RWPE1 (cell line): ENCODE data around the gene GABPA.
A peak's percentile ranks its signal among the peaks of the same experiment; 100 is the strongest.
"Not testable (repeated sequence)": the region's sequence is repeated elsewhere in the genome, so short reads cannot be mapped to it uniquely, and the experiment has no call there.

Experiments
- CTCF ChIA-PET: fragments of 350-600 bp; sonication (Branson Sonifier 250); formaldehyde crosslinking; extraction: SDS; loops from one replicate; lab custom pipeline; 2021; lab: Yijun Ruan, JAX
- POLR2A ChIA-PET: fragments of 400-600 bp; formaldehyde crosslinking; extraction: SDS; loops from one replicate; lab custom pipeline; 2020; ENCODE audit warnings: antibody characterized with exemption; ENCODE audit not compliant: low non-redundant PET; lab: Yijun Ruan, JAX
- DNase-seq: peaks from one replicate; pipeline ENCODE4 v3.0.0; 2012; ENCODE audit warnings: low spot score
- H3K27ac ChIP-seq: fragments of 450-650 bp; 2 replicates; pipeline ENCODE4 v1.5.1; 2017
- CTCF ChIP-seq: fragments of 450-650 bp; conservative IDR thresholded peaks from 2 replicates; pipeline ENCODE4 v1.5.1; 2017; ENCODE audit warnings: low read depth, mild to moderate bottlenecking

Gene GABPA

GRCh38 chr21:25767921-25768320, 33.1 kb downstream of the GABPA start:
- POLR2A ChIA-PET, result no interaction called here
- CTCF ChIA-PET, result interaction anchor here (0.5 to 0.9 kb wide), 4 partner anchors 20 to 1050 kb away, joined by 3 read pairs; no protein-coding TSS in a partner anchor
- H3K27ac ChIP-seq, result no peak overlapping the region
- TF ChIP-seq CTCF, result no peak
- DNase-seq, result no peak

DNA sequence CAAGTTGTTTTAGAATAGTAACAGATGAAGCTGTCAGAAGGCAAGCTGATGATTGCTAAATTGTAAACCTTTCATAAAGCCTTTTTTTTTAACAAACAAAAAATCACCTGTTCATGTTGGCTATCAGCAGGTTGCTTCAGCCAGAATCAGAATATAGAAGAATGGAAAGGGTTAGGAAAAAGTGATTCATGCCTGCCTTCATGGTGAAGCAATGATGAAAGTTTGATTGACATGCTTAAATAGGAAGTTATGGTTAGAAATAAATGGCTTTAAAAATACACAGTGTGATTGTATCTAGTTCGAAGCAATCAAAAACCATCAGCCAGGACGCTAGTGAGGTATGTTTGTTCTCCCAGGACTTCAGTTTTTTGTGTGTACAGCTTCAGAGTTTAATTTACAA, 37.9 kb downstream of the GABPA start:
- POLR2A ChIA-PET, result no interaction called here
- peak; percentile 10 for DNase-seq
- CTCF ChIA-PET, result interaction anchor here (0.6 kb wide), 1 partner anchor 918 kb away, joined by 3 read pairs; no protein-coding TSS in a partner anchor
- H3K27ac ChIP-seq, result no peak overlapping the region
- TF ChIP-seq CTCF, result no peak

DNA sequence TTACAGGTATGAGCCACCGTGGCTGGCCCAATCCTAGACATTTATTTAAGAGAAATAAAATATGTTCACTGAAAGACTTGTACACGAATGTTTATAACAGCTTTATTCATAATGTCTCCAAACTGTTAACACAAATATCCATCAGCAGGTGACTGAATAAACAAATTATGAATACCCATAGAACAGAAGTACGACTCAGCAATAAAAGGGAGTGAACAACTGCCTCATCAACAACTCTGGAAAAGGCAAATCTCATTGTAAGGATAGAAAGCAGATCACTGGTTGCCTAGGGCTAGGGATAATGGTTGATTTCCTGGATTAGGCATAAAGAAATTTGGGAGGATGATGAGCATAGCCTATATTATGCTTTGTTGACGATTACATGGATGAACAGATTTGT, 41.7 kb downstream of the GABPA start:
- no peak overlapping the region for H3K27ac ChIP-seq
- ChIA-PET POLR2A (no interaction called here), CTCF (no interaction called here)
- no peak for TF ChIP-seq CTCF
- DNase-seq, result no peak

- CTCF ChIA-PET, result interaction anchor here (0.6 to 1.2 kb wide), 2 partner anchors 23 to 566 kb away, joined by 3 to 4 read pairs; no protein-coding TSS in a partner anchor
- POLR2A ChIA-PET, DNase-seq, H3K27ac ChIP-seq: not testable (repeated sequence)
These were observed 43.5 kb downstream of the GABPA start for GRCh38 chr21:25778126-25778875.

DNA sequence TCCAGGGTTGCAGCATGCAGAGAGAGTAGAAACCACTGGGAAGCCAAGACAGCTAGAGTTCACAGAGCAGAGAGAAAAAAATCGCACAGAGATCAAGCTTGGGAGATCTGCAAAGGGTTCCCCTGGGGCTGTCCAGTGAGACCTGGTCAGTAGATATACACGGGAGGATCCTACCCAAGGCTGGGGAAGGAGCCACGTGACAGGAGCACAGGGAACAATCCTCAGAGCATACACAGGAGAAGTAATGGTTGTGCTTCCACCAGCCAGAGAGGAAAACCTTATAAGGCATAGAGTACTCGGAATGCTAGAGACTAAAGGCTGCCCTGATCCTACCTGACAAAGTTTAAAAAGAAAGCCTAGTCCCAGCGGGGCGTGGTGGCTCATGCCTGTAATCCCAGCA, 53.9 kb downstream of the GABPA start:
- H3K27ac ChIP-seq, result no peak overlapping the region
- no peak for DNase-seq
- POLR2A ChIA-PET, result no interaction called here
- CTCF ChIA-PET, result no interaction called here
- TF ChIP-seq CTCF, result no peak

- peak; percentile 62 for TF ChIP-seq CTCF
- CTCF ChIA-PET, result interaction anchor here (1.1 kb wide), 1 partner anchor 11 kb away, joined by 4 read pairs; no protein-coding TSS in a partner anchor
- peak; percentile 40 for DNase-seq
- POLR2A ChIA-PET, result no interaction called here
- H3K27ac ChIP-seq, result no peak overlapping the region
These were observed 55.5 kb downstream of the GABPA start for GRCh38 chr21:25790122-25790877.

GRCh38 chr21:25790878-25791204, 56.1 kb downstream of the GABPA start:
- no peak overlapping the region for H3K27ac ChIP-seq
- CTCF ChIA-PET, result interaction anchor here (1.1 kb wide), 1 partner anchor 11 kb away, joined by 4 read pairs; no protein-coding TSS in a partner anchor
- POLR2A ChIA-PET, result no interaction called here
- DNase-seq, result no peak
- no peak for TF ChIP-seq CTCF
